ENCODE measurements around the gene SETD2. TPM values are rescaled to one million over a fixed set of nuclear protein-coding genes. Genes with fewer than 3 reads are reported as not detected.

Gene SETD2
- total RNA-seq, 4 donors from 2014 or later = 58.5 to 81.7 (median 65.9) TPM

GRCh38 chr3:47159820-47160219 lies 4.1 kb downstream of the SETD2 start:
- no peak for TF ChIP-seq CTCF (IDR thresholded peaks at IDR 0.05; ENCODE audit: low read depth)

GRCh38 chr3:47158208-47158607 lies 5.7 kb downstream of the SETD2 start:
- TF ChIP-seq CTCF (IDR thresholded peaks at IDR 0.05; ENCODE audit: low read depth) = no peak

- TF ChIP-seq CTCF (IDR thresholded peaks at IDR 0.05; ENCODE audit: low read depth) = no peak
These were observed 7.5 kb downstream of the SETD2 start for GRCh38 chr3:47156396-47156795.

GRCh38 chr3:47152578-47152977 lies 11.3 kb downstream of the SETD2 start:
- no peak for TF ChIP-seq CTCF (IDR thresholded peaks at IDR 0.05; ENCODE audit: low read depth)

- no peak for TF ChIP-seq CTCF (IDR thresholded peaks at IDR 0.05; ENCODE audit: low read depth)
These were observed 12.1 kb downstream of the SETD2 start for GRCh38 chr3:47151836-47152235.

GRCh38 chr3:47149339-47149933 lies 14.5 kb downstream of the SETD2 start:
- no peak for TF ChIP-seq CTCF (IDR thresholded peaks at IDR 0.05; ENCODE audit: low read depth)

GRCh38 chr3:47145272-47145671 lies 18.6 kb downstream of the SETD2 start:
- no peak for TF ChIP-seq CTCF (IDR thresholded peaks at IDR 0.05; ENCODE audit: low read depth)

All from subcutaneous adipose tissue (tissue), 4 donors.